Dendritic cell treated with granulocyte-macrophage colony-stimulating factor and Interleukin-4, amounts not matched to agents 40 ng/mL and 50 ng/mL, for 4 days (primary cell): Measurements from ENCODE around the gene TMEM134.

Experiments used
- H3K27ac Mint-ChIP-seq: one replicate; pipeline ENCODE4 v1.8.0; 2022; ENCODE audit warnings: mild to moderate bottlenecking, mixed read lengths
- H3K27me3 Mint-ChIP-seq: one replicate; pipeline ENCODE4 v1.8.0; 2022; ENCODE audit warnings: mild to moderate bottlenecking, mixed read lengths
- H3K36me3 Mint-ChIP-seq: one replicate; pipeline ENCODE4 v1.8.0; 2022; ENCODE audit warnings: low read depth, mixed read lengths
- H3K4me1 Mint-ChIP-seq: one replicate; pipeline ENCODE4 v1.8.0; 2022; ENCODE audit warnings: low read depth, mixed read lengths
- H3K4me3 Mint-ChIP-seq: one replicate; pipeline ENCODE4 v1.8.0; 2022; ENCODE audit warnings: mild to moderate bottlenecking, moderate library complexity, mixed read lengths
- H3K9me3 Mint-ChIP-seq: one replicate; pipeline ENCODE4 v1.8.0; 2022; ENCODE audit warnings: mixed read lengths
- intact Hi-C: fragments of 100-400 bp; cut with micrococcal nuclease; formaldehyde crosslinking; loops from one replicate; pipeline ENCODE4 v1.15.0; 2022

The TMEM134 gene

DNA sequence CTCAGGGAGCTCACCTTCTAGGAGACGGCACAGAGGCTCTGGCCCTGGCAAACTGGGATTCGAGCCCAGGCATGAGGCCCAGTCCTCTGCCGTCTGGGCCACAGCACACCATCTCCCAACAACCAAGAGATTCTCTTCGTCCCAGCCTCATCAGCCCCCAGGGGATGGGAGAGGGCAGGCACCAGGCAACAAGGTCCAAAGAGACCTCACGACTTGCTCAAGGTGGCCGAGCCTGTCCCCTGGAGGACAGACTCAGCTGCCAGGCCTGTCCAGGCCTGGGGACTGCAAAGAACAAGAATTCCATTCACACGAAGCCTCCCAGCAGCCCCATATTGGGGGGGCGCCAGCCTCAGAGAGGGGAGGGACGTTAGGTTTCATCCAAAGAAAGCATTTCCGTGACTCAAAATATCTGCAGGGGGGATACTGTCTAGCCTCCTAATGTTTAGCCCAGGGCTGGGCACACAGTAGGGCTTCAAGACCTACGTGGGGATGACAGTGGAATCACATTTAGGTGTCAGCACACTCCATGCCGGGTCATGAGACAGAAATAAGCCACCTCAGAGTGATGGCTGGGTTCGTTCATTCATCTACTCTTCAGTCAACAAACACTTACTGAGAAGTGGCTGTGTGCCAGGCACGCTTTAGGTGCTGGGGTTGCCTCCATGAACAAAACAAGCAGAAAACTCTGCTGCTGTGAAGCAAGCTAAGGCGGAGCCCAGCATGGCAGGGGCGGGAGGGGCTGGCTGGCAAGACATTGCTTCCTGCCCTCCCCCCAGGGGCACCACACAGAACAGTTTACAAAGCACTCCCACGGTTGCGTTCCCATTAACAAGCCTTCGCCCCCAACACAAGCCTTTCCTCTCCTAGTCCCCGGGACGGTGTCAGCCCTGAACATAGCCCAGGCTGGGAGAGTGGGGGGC lies 52.4 kb downstream of the TMEM134 start:
- H3K4me1 Mint-ChIP-seq, result peaks cover 69% of the 10 kb centered on the region
- peaks cover 81% of the 10 kb centered on the region for H3K27me3 Mint-ChIP-seq
- intact Hi-C loops, result no loop called here

DNA sequence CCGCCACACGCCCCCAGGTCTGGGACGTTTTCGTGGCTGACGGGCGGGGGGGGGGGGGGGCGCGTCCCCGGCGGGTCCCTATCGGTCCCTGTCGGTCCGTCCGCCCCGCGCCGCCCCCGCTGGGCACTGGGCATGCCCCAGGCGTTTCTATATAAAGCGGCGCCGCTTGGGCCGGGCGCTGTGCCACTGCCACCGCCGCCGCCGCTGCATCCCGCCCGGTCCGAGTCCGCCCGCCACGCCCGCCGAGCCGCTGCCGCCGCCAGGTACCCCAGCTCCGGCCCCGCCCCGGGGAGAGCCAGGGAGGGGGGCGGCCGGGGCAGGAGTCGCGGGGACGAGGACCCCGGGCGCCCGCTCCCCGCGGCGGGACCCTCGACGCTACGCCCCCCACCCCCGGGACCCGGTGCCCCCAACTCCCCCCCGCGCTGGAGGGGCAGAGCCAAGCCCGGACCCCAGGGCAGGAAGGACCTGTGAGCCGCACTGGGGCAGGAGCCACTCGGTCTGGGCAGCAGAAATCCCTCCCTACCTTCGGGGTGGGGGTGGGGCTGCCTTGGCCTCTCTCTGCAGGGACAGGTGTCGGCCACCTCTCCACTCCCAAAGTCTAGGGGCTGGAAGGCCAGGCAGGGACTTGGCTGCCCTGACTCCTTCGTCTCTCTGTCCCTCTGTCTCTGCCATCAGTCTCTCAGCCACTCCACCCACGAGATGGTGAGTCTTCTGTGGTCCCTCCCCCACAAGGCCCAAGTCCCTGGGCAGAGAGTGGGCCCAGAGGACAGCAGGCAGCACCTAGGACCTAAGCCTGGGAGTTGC lies 53.3 kb downstream of the TMEM134 start, which contains the start of gene CARNS1:
TSS of gene CARNS1 (plus strand) at position 178 of the 804 bp plus-strand sequence. CDS start at position 700, 522 bp downstream.
- peaks cover 91% of the 10 kb centered on the region for H3K27me3 Mint-ChIP-seq
- H3K9me3 Mint-ChIP-seq, result no peaks in the 10 kb centered on the region
- H3K4me1 Mint-ChIP-seq, result peaks cover 64% of the 10 kb centered on the region
- intact Hi-C loops, result no loop called here
- H3K4me3 Mint-ChIP-seq, result peak within 1 kb of the TSS; percentile 34
- no peak within 1 kb of the TSS for H3K27ac Mint-ChIP-seq
- H3K36me3 Mint-ChIP-seq, result no peaks in the 10 kb centered on the region

More for the DNA sequence above, 52.4 kb downstream of the TMEM134 start:
- no peak overlapping the region for H3K27ac Mint-ChIP-seq
- no peaks in the 10 kb centered on the region for H3K36me3 Mint-ChIP-seq
- peak overlapping the region; percentile 34 for H3K4me3 Mint-ChIP-seq
- no peaks in the 10 kb centered on the region for H3K9me3 Mint-ChIP-seq

DNA sequence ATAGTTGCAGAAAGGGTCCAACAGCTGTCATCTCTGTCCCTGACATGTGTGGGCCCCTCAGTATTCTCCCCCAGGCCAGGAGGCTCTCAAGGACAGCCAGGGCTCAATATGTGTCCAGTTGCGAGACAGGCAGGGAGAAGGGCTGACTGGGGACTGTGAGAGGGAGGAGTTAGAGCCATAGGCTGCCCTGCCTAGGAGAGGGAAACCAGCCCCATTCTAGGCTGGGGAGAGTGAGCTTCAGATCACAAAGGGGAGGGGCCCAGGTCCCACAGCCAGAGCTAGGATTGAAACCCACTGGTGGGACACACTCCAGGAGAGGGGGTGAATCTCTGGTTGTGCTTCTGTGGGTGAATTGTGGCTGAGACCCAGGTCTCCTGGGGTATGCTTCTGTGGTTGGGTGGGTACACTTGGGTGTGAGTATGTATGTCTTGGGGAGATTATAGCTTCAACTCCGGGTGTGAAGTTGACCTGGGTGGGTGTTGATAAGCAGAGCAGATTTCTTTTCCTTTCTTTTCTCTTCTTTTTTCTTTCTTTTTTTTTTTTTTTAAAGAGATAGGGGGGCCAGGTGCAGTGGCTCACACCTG lies 55.7 kb downstream of the TMEM134 start:
- no peaks in the 10 kb centered on the region for H3K36me3 Mint-ChIP-seq
- peaks cover 56% of the 10 kb centered on the region for H3K4me1 Mint-ChIP-seq
- no peak overlapping the region for H3K27ac Mint-ChIP-seq
- no peaks in the 10 kb centered on the region for H3K9me3 Mint-ChIP-seq
- H3K27me3 Mint-ChIP-seq, result peaks cover 74% of the 10 kb centered on the region
- intact Hi-C loops, result no loop called here
- H3K4me3 Mint-ChIP-seq, result no peak overlapping the region

DNA sequence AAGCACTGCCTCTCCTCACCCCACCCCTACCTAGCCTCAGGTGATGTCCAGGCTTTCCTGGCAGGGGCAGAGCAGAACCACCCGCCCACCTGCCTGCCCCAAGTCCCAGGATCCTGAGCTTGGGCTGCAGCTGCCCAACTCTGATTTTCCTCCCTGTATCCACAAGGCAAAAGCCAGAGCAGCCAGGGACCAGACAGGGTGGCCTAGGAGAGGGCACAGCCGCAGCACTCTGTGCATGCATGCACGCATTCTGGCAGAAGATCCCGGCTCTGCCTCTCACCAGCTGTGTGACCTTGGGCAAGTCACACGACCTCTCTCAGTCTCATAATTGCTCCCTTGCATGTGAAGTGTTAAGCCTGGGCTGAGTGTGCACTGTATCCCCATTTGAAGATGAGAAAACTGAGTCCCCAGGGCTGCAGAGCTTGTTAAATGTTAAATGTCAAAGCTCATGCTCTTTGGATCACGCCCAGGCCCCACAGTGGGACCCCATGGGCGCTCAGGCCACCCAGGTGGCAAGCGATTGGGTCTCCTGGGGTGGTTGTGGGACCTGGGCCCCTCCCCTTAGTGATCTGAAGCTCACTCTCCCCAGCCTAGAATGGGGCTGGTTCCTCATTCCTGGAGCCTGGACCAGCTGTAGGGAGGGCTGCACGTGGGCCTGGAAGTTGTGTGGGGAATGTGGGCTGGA lies 56.4 kb downstream of the TMEM134 start:
- Mint-ChIP-seq H3K27ac (no peak overlapping the region), H3K4me3 (no peak overlapping the region), H3K4me1 (peaks cover 58% of the 10 kb centered on the region), H3K9me3 (no peaks in the 10 kb centered on the region), H3K27me3 (peaks cover 67% of the 10 kb centered on the region), H3K36me3 (no peaks in the 10 kb centered on the region)
- intact Hi-C loops, result no loop called here

DNA sequence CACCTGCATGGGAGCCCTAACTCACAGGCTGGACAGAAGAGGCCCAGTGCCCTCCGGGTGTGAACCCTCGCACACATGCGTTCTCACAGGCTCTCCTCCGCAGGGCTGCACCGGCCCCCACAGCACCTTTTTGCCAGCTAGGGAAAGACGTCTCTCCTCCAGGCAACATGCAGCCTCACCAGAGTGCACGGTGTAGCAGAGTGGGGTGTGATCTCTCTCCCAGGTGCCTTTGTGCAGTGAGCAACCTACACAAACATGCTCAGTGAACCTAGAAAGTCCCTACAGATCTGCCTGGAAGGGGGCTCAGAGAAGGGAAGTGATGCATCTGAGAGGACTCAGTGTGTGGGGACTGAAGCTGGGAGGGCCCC lies 57.3 kb downstream of the TMEM134 start:
- no peak overlapping the region for H3K27ac Mint-ChIP-seq
- intact Hi-C loops, result no loop called here
- peaks cover 59% of the 10 kb centered on the region for H3K27me3 Mint-ChIP-seq
- no peaks in the 10 kb centered on the region for H3K9me3 Mint-ChIP-seq
- H3K4me3 Mint-ChIP-seq, result no peak overlapping the region
- H3K4me1 Mint-ChIP-seq, result peaks cover 60% of the 10 kb centered on the region
- H3K36me3 Mint-ChIP-seq, result no peaks in the 10 kb centered on the region
